Amygdala (tissue), 56 donors: Measurements from ENCODE around the gene LRRC10.

Experiments used
- DNase-seq, 56 donors: peaks; one replicate each; lab custom pipeline; 2025; lab: John Stamatoyannopoulos, UW

The LRRC10 gene

DNA sequence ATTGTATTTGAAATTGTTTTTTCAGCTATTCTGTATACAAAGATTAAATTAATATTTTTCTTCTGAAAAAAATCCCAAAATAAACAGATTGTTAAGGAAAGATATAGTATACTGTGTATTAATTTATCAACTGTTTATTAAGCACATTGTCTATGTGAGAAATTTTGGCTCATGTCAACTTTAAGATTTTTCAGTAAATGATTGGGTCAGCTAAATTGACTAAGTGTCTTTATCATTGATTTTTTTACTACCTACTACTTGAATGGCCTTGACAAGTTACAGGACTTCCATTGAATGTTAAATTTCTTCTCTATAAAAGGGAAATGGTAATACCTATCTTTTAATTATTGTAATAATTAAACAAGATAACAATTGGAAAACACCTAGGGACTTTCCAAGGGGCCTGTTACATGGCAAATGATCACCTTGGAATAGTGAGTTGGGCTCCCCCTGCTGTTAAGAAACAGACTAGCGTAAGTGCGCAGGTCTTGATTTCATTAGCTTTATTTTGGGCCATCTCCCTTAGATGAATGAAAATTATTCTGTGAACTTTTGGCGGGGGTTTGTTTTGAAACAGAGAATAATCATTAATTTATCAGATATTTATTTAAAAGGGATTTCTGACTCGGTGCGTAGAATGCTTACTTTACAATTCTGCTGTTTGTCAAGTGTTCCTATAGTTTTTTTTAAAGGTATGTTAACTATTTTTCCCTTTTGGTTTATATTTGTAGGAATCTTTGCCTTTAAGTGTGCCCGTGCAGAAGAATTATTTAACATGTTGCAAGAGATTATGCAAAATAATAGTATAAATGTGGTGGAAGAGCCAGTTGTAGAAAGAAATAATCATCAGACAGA lies 39.9 kb downstream of the LRRC10 start:
- peak in 12 of 56 donors; percentile 1 to 71 (median 6) for DNase-seq

DNA sequence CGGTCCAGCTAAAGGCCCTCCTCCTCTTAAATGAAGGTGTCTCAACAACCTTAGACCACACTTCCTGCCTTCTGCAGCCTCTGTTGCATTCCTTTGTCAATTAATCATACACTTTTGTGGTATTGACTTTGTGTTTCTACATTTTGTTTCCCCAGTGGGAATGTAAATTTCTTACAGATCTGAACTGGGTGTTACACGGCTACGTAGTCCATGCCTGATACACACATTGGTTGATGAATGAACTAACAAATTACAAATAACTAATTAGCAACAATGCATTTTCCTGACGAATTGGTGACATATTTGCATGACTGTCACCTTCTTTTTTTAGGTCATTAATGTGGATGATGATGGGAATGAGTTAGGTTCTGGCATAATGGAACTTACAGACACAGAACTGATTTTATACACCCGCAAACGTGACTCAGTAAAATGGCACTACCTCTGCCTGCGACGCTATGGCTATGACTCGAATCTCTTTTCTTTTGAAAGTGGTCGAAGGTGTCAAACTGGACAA lies 40.6 kb downstream of the LRRC10 start:
- DNase-seq: no peak

DNA sequence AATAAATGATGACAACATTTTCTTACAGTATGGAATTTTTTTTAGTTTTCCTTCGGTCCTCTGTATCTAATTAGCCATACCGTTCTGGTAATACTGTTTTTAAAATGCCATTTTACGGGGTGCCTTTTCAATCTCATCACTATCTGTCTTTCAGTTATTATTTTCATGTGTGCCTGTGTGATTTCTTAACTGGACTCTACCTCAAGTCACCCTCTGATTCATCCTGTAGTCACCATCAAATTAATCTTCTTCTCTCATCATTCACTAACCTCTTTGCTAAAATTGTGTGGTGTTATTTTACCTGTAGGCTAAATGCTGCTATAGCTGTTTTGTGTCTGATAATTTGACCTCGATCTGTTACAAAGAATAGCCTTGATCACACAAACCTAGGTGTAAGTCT lies 41.5 kb downstream of the LRRC10 start:
- DNase-seq: no peak

DNA sequence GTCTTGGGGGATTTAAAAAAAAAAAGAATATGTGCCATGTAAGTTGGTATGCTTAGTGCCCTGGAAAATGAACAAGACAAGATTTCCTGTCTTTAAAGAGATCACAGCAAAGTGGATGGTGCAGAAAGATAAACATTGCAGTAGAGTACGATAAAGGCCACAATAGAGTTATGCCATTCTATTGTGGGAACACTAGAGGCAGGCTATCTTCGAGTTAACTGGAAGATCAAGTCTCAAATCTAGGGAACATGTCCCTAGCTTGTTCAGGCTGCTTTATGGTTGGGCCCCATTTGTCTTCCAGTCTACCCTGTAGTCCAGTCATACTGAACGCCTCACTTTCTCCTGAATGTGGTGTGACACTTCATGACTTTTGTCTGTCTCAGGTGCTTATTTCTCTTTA lies 44.1 kb downstream of the LRRC10 start:
- DNase-seq: no peak

DNA sequence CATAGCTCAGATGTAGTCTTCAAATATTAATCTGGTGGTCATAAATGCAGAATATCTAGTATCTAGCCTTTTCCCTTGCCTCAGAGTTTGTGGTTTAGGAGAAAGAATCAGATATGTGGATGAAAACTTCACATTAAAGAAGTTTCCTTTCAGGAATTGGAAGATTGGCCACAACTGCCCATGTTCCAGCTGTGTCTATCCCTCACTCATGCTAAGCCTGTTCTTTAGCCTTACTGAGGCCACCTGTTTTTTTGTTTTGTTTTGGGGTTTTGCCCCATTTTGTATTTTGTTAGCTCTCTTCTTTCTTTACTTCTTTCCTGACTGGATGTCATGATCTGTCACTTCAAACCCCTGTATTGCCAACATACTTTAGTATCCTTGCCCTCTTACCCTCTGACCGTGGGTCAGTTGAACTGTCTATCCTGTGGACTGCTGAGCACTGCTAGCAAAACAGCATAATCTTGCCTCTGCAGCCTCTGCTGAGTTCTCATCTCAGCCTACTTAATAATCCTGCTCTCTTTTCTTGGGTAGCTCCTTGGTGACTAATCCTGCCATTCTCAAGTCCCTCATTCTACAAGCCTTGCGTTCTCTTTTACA lies 47.4 kb downstream of the LRRC10 start:
- DNase-seq: no peak
